Caco-2 (cell line): Measurements from ENCODE around the gene TOMM40L. TPM values are rescaled to one million over a fixed set of nuclear protein-coding genes. Genes with fewer than 3 reads are reported as not detected.
A peak's percentile ranks its signal among the peaks of the same experiment; 100 is the strongest.

ENCODE experiments used
- BruUV-seq: library from RNA; stranded (reverse); fragments of 400-500 nt; replicated peaks from 2 replicates; lab custom pipeline; 2021; lab: Mats Ljungman, UMichigan
- CTCF ChIA-PET: fragments of 300-600 bp; sonication (Branson Sonifier 250); formaldehyde crosslinking; loops from one replicate; lab custom pipeline; 2022; ENCODE audit warnings: antibody characterized with exemption; lab: Charles Lee
- POLR2A ChIA-PET: fragments of 300-600 bp; sonication (Branson Sonifier 250); formaldehyde crosslinking; loops from one replicate; lab custom pipeline; 2022; ENCODE audit warnings: antibody characterized with exemption; lab: Charles Lee
- DNase-seq, 2 experiments: peaks; one replicate each; pipeline versions ENCODE4 v3.0.0 to v3.0.0-alpha.2; 2020 to 2022
- H3K27me3 ChIP-seq: replicated peaks from 2 replicates; pipeline ENCODE4 v1.6.0; 2011; ENCODE audit warnings: low read length; ENCODE audit not compliant: control insufficient read depth, insufficient read depth
- H3K36me3 ChIP-seq: 2 replicates; pipeline ENCODE4 v1.5.1; 2011; ENCODE audit warnings: low read length; ENCODE audit not compliant: control insufficient read depth, insufficient read depth
- H3K4me1 ChIP-seq: fragments of 250-450 bp; sonication (Bioruptor Pico); 2 replicates; pipeline ENCODE4 v1.5.1; 2020; ENCODE audit warnings: mild to moderate bottlenecking
- H3K4me3 ChIP-seq: 2 replicates; pipeline ENCODE4 v1.5.1; 2011; ENCODE audit warnings: low read depth, mild to moderate bottlenecking, control low read depth, low read length
- H3K9me3 ChIP-seq: fragments of 250-450 bp; sonication (Bioruptor Pico); 2 replicates; pipeline ENCODE4 v1.5.1; 2020; ENCODE audit warnings: mild to moderate bottlenecking, moderate library complexity
- H3K27ac Mint-ChIP-seq: one replicate; pipeline ENCODE4 v1.8.0; 2022; ENCODE audit warnings: mixed read lengths; ENCODE audit not compliant: unreplicated experiment
- H3K27me3 Mint-ChIP-seq: one replicate; pipeline ENCODE4 v1.8.0; 2022; ENCODE audit warnings: mixed read lengths; ENCODE audit not compliant: insufficient read depth, unreplicated experiment
- H3K36me3 Mint-ChIP-seq: one replicate; pipeline ENCODE4 v1.8.0; 2022; ENCODE audit warnings: mild to moderate bottlenecking, mixed read lengths; ENCODE audit not compliant: insufficient read depth, unreplicated experiment
- H3K4me1 Mint-ChIP-seq: one replicate; pipeline ENCODE4 v1.8.0; 2022; ENCODE audit warnings: low read depth, mixed read lengths; ENCODE audit not compliant: unreplicated experiment
- H3K4me3 Mint-ChIP-seq: one replicate; pipeline ENCODE4 v1.8.0; 2022; ENCODE audit warnings: mild to moderate bottlenecking, moderate library complexity, mixed read lengths; ENCODE audit not compliant: unreplicated experiment
- H3K9me3 Mint-ChIP-seq: one replicate; pipeline ENCODE4 v1.8.0; 2022; ENCODE audit warnings: mixed read lengths; ENCODE audit not compliant: unreplicated experiment
- CTCF ChIP-seq, 2 experiments: fragments of 200-600 bp in 1 of 2; IDR thresholded peaks; 1 replicate in 1 of 2; 2 replicates in 1 of 2; pipeline versions ENCODE4 v1.5.1 to v1.8.0; 2011 to 2022; ENCODE audit warnings: antibody characterized with exemption in 1 of 2, control low read depth in 1 of 2, inconsistent platforms in 1 of 2, low read depth in 1 of 2, low read length in 1 of 2, mild to moderate bottlenecking in 1 of 2, moderate library complexity in 1 of 2; ENCODE audit not compliant: insufficient read depth in 1 of 2, severe bottlenecking in 1 of 2, unreplicated experiment in 1 of 2
- intact Hi-C: fragments of 100-400 bp; cut with micrococcal nuclease; formaldehyde crosslinking; loops from one replicate; pipeline ENCODE4 v1.10.0; 2022; ENCODE audit not compliant: unreplicated experiment
- total RNA-seq: library from RNA; stranded (reverse); gene quantifications from 2 replicates; pipeline ENCODE4 v1.2.3, GENCODE V29; 2022

The TOMM40L gene
- total RNA-seq, 1 experiment from 2014 or later, result 23.1 TPM

GRCh38 chr1:161238039-161238473 lies 12.2 kb downstream of the TOMM40L start, which contains the start of gene NR1I3:
Gene NR1I3 (minus strand): TSS chr1:161238203. CDS start chr1:161236565, 1,638 bp downstream.
- ChIA-PET POLR2A (no interaction called here), CTCF (interaction anchor here (1.1 to 1.7 kb wide), 2 partner anchors 8 to 13 kb away, joined by 4 to 5 read pairs; partner anchors contain the start of gene TOMM40L)
- Mint-ChIP-seq H3K4me3 (no peak within 1 kb of the TSS), H3K9me3 (no peaks in the 10 kb centered on the region), H3K4me1 (peaks cover 9% of the 10 kb centered on the region), H3K36me3 (no peaks in the 10 kb centered on the region), H3K27ac (no peak within 1 kb of the TSS), H3K27me3 (no peaks in the 10 kb centered on the region)
- no peaks in the 10 kb centered on the region for H3K9me3 ChIP-seq
- no peak for TF ChIP-seq CTCF (IDR thresholded peaks at IDR 0.05; ENCODE audit: insufficient read depth in 1 of 2, low read depth in 1 of 2, low read length in 1 of 2, severe bottlenecking in 1 of 2, unreplicated experiment in 1 of 2)
- peaks cover 13% of the 10 kb centered on the region for H3K4me1 ChIP-seq
- intact Hi-C loops, result no loop called here
- peak in 1 of 2 experiments; percentile 68 for DNase-seq
- no TSS peak for BruUV-seq
- no peaks in the 10 kb centered on the region for H3K36me3 ChIP-seq
- H3K4me3 ChIP-seq, result no peak within 1 kb of the TSS
- no peaks in the 10 kb centered on the region for H3K27me3 ChIP-seq

GRCh38 chr1:161241682-161242081 lies 15.8 kb downstream of the TOMM40L start:
- no TSS peak for BruUV-seq
- no peak for TF ChIP-seq CTCF (IDR thresholded peaks at IDR 0.05; ENCODE audit: insufficient read depth in 1 of 2, low read depth in 1 of 2, low read length in 1 of 2, severe bottlenecking in 1 of 2, unreplicated experiment in 1 of 2)
- Histone ChIP-seq H3K27me3 (no peaks in the 10 kb centered on the region), H3K4me1 (peaks cover 13% of the 10 kb centered on the region), H3K4me3 (no peak overlapping the region), H3K36me3 (no peaks in the 10 kb centered on the region), H3K9me3 (no peaks in the 10 kb centered on the region)
- no peaks in the 10 kb centered on the region for H3K36me3 Mint-ChIP-seq
- no peak overlapping the region for H3K4me3 Mint-ChIP-seq
- no peaks in the 10 kb centered on the region for H3K27me3 Mint-ChIP-seq
- intact Hi-C loops, result no loop called here
- peaks cover 16% of the 10 kb centered on the region for H3K4me1 Mint-ChIP-seq
- H3K9me3 Mint-ChIP-seq, result no peaks in the 10 kb centered on the region
- DNase-seq, result no peak
- H3K27ac Mint-ChIP-seq, result no peak overlapping the region
- POLR2A ChIA-PET, result no interaction called here
- CTCF ChIA-PET, result interaction anchor here (1.7 kb wide), 1 partner anchor 50 kb away, joined by 5 read pairs; no protein-coding TSS in a partner anchor

GRCh38 chr1:161242313-161242712 lies 16.5 kb downstream of the TOMM40L start:
- Mint-ChIP-seq H3K27me3 (no peaks in the 10 kb centered on the region), H3K4me3 (no peak overlapping the region), H3K36me3 (no peaks in the 10 kb centered on the region), H3K9me3 (no peaks in the 10 kb centered on the region), H3K4me1 (peaks cover 16% of the 10 kb centered on the region), H3K27ac (no peak overlapping the region)
- Histone ChIP-seq H3K4me1 (peaks cover 13% of the 10 kb centered on the region), H3K4me3 (no peak overlapping the region), H3K36me3 (no peaks in the 10 kb centered on the region), H3K27me3 (no peaks in the 10 kb centered on the region), H3K9me3 (no peaks in the 10 kb centered on the region)
- no peak for TF ChIP-seq CTCF (IDR thresholded peaks at IDR 0.05; ENCODE audit: insufficient read depth in 1 of 2, low read depth in 1 of 2, low read length in 1 of 2, severe bottlenecking in 1 of 2, unreplicated experiment in 1 of 2)
- ChIA-PET CTCF (interaction anchor here (1.7 kb wide), 1 partner anchor 49 kb away, joined by 5 read pairs; no protein-coding TSS in a partner anchor), POLR2A (no interaction called here)
- DNase-seq, result no peak
- BruUV-seq, result no TSS peak
- intact Hi-C loops, result no loop called here
